Measurements from ENCODE around the gene TNS3.
"Not testable (repeated sequence)": the region's sequence is repeated elsewhere in the genome, so short reads cannot be mapped to it uniquely, and the experiment has no call there.

TNS3 gene

GRCh38 chr7:47602272-47603004, 20.5 kb upstream of the TNS3 start:
- DNase-seq: no peak

GRCh38 chr7:47601881-47602249, 20.0 kb upstream of the TNS3 start:
- no peak for DNase-seq

- DNase-seq: no peak
These were observed 19.4 kb upstream of the TNS3 start for GRCh38 chr7:47601119-47601880.

GRCh38 chr7:47600199-47601118, 18.5 kb upstream of the TNS3 start:
- DNase-seq: no peak

GRCh38 chr7:47597379-47597778, 15.5 kb upstream of the TNS3 start:
- DNase-seq: no peak

GRCh38 chr7:47596502-47597202, 14.7 kb upstream of the TNS3 start:
- DNase-seq: no peak

GRCh38 chr7:47594406-47594805, 12.5 kb upstream of the TNS3 start:
- no peak for DNase-seq

GRCh38 chr7:47591655-47592572, 10.0 kb upstream of the TNS3 start:
- no peak for DNase-seq

- DNase-seq: no peak
These were observed 9.3 kb upstream of the TNS3 start for GRCh38 chr7:47591089-47591654.

- not testable (repeated sequence) for DNase-seq
These were observed 8.3 kb upstream of the TNS3 start for GRCh38 chr7:47590215-47590614.

GRCh38 chr7:47588704-47589225, 6.9 kb upstream of the TNS3 start:
- DNase-seq: no peak

GRCh38 chr7:47587976-47588375, 6.1 kb upstream of the TNS3 start:
- no peak for DNase-seq

GRCh38 chr7:47587351-47587750, 5.4 kb upstream of the TNS3 start:
- DNase-seq: no peak

GRCh38 chr7:47586925-47587324, 5.0 kb upstream of the TNS3 start:
- DNase-seq: no peak

GRCh38 chr7:47586161-47586670, 4.3 kb upstream of the TNS3 start:
- DNase-seq: not testable (repeated sequence)

- no peak for DNase-seq
These were observed 2.6 kb upstream of the TNS3 start for GRCh38 chr7:47584536-47584895.

GRCh38 chr7:47583739-47584535, 2.0 kb upstream of the TNS3 start:
- no peak for DNase-seq

- no peak for DNase-seq
These were observed 1.1 kb upstream of the TNS3 start for GRCh38 chr7:47582764-47583738.

GRCh38 chr7:47581438-47581803, 490 bp downstream of the TNS3 start:
- no peak for DNase-seq
